GM12878 (cell line): ENCODE measurements around the gene FTO. TPM values are rescaled to one million over a fixed set of nuclear protein-coding genes. Genes with fewer than 3 reads are reported as not detected.

Source experiments
- ATAC-seq: fragments of 200-7000 bp; cut with Tn5 transposase; 3 replicates; pipeline ENCODE4 v1.9.1; 2020; ENCODE audit warnings: mild to moderate bottlenecking, moderate library complexity
- BruUV-seq: library from RNA; stranded (reverse); fragments of 400-500 nt; replicated peaks from 2 replicates; lab custom pipeline; 2021; lab: Mats Ljungman, UMichigan
- CTCF ChIA-PET: fragments of 300-600 bp; sonication (Branson Sonifier 250); formaldehyde crosslinking; extraction: SDS; loops from one replicate; lab custom pipeline; 2021; ENCODE audit warnings: inconsistent platforms; lab: Yijun Ruan, JAX
- POLR2A ChIA-PET: fragments of 350-600 bp; formaldehyde crosslinking; extraction: SDS; loops from one replicate; lab custom pipeline; 2021; ENCODE audit warnings: inconsistent platforms; lab: Charles Lee
- RAD21 ChIA-PET: fragments of 300-600 bp; sonication (Branson Sonifier 250); formaldehyde crosslinking; loops from one replicate; lab custom pipeline; 2023; ENCODE audit warnings: antibody characterized with exemption; ENCODE audit not compliant: unreplicated experiment; lab: Charles Lee
- SMC1A ChIA-PET: fragments of 300-600 bp; sonication (Branson Sonifier 250); formaldehyde crosslinking; loops from one replicate; lab custom pipeline; 2023; ENCODE audit not compliant: unreplicated experiment, uncharacterized antibody; lab: Charles Lee
- DNase-seq: peaks from one replicate; pipeline ENCODE4 v3.0.0-alpha.2; 2011; ENCODE audit warnings: low read depth, low spot score
- FAIRE-seq: peaks from 3 replicates; lab custom pipeline; 2011; peaks lifted over from hg19 to GRCh38; lab: Jason Lieb, UNC
- H2AFZ ChIP-seq: 2 replicates; pipeline ENCODE4 v1.6.0; 2011; ENCODE audit warnings: low read depth, low read length, control low read depth; ENCODE audit not compliant: control insufficient read depth
- H3K27ac ChIP-seq: 2 replicates; pipeline ENCODE4 v1.5.1; 2011; ENCODE audit warnings: control low read depth; ENCODE audit not compliant: control insufficient read depth, insufficient read depth
- H3K27me3 ChIP-seq, 2 experiments: replicated peaks in 1 of 2; 2 replicates each; pipeline versions ENCODE4 v1.6.0 to v1.6.1; 2011; ENCODE audit warnings: low read length in 1 of 2; ENCODE audit not compliant: control insufficient read depth in 2 of 2, insufficient read depth in 2 of 2
- H3K36me3 ChIP-seq, 2 experiments: 2 replicates each; pipeline ENCODE4 v1.5.1; 2011; ENCODE audit warnings: low read length in 1 of 2; ENCODE audit not compliant: control insufficient read depth in 2 of 2, insufficient read depth in 2 of 2
- H3K4me1 ChIP-seq: 2 replicates; pipeline ENCODE4 v1.6.1; 2011; ENCODE audit warnings: mild to moderate bottlenecking, low read length, moderate library complexity, mixed read lengths; ENCODE audit not compliant: control insufficient read depth, insufficient read depth
- H3K4me2 ChIP-seq: 2 replicates; pipeline ENCODE4 v1.6.0; 2011; ENCODE audit warnings: control low read depth; ENCODE audit not compliant: control insufficient read depth, insufficient read depth
- H3K4me3 ChIP-seq: fragments of 200-600 bp; sonication (generic); 2 replicates; pipeline ENCODE4 v1.5.1; 2016
- H3K79me2 ChIP-seq: 2 replicates; pipeline ENCODE4 v1.6.0; 2011; ENCODE audit warnings: low read length; ENCODE audit not compliant: control insufficient read depth, insufficient read depth
- H3K9ac ChIP-seq: 2 replicates; pipeline ENCODE4 v1.8.0; 2011; ENCODE audit warnings: low read length, control low read depth, mixed read lengths; ENCODE audit not compliant: control insufficient read depth, insufficient read depth
- H3K9me3 ChIP-seq: replicated peaks from 3 replicates; pipeline ENCODE4 v1.5.1; 2011; ENCODE audit warnings: mild to moderate bottlenecking, low read length; ENCODE audit not compliant: control insufficient read depth, insufficient read depth
- H4K20me1 ChIP-seq: 2 replicates; pipeline ENCODE4 v1.6.0; 2011; ENCODE audit not compliant: control insufficient read depth, insufficient read depth
- ATF3 ChIP-seq: IDR thresholded peaks from 2 replicates; pipeline ENCODE4 v1.6.1; 2011; ENCODE audit warnings: low read depth, mild to moderate bottlenecking, low read length, moderate library complexity, borderline replicate concordance; ENCODE audit errors: extremely low read depth
- BCL3 ChIP-seq: IDR thresholded peaks from 2 replicates; pipeline ENCODE4 v1.6.1; 2011; ENCODE audit warnings: borderline replicate concordance, low read depth, mild to moderate bottlenecking, moderate library complexity, low read length; ENCODE audit not compliant: insufficient read depth, poor library complexity, severe bottlenecking
- CHD1 ChIP-seq: IDR thresholded peaks from 2 replicates; pipeline ENCODE4 v1.6.1; 2012; ENCODE audit warnings: low read depth, low read length, improper control_type of control experiment
- FOS ChIP-seq: IDR thresholded peaks from 3 replicates; pipeline ENCODE4 v1.6.1; 2011; ENCODE audit warnings: borderline replicate concordance; ENCODE audit not compliant: insufficient read length; ENCODE audit errors: extremely low read depth
- IKZF2 ChIP-seq, 2 experiments: fragments of 450-650 bp; IDR thresholded peaks; 2 replicates each; pipeline ENCODE4 v1.6.1; 2017; ENCODE audit warnings: mild to moderate bottlenecking in 2 of 2, moderate library complexity in 2 of 2
- JUND ChIP-seq: IDR thresholded peaks from 2 replicates; pipeline ENCODE4 v1.6.1; 2012; ENCODE audit warnings: low read depth, mild to moderate bottlenecking, low read length, improper control_type of control experiment, moderate library complexity
- RBBP5 ChIP-seq: fragments of 200-600 bp; sonication (generic); conservative IDR thresholded peaks from 2 replicates; pipeline ENCODE4 v1.6.1; 2016
- SIN3A ChIP-seq: IDR thresholded peaks from 2 replicates; pipeline ENCODE4 v1.6.1; 2012; ENCODE audit warnings: low read depth, low read length, improper control_type of control experiment
- STAT3 ChIP-seq: IDR thresholded peaks from 2 replicates; pipeline ENCODE4 v1.6.1; 2011; ENCODE audit warnings: low read depth, low read length, improper control_type of control experiment
- TCF12 ChIP-seq: IDR thresholded peaks from 2 replicates; pipeline ENCODE4 v1.6.1; 2011; ENCODE audit warnings: low read depth, mild to moderate bottlenecking, low read length
- YY1 ChIP-seq: IDR thresholded peaks from 2 replicates; pipeline ENCODE4 v1.6.1; 2011; ENCODE audit warnings: low read depth, mild to moderate bottlenecking, low read length
- ZNF24 ChIP-seq: fragments of 450-650 bp; IDR thresholded peaks from 2 replicates; pipeline ENCODE4 v1.6.1; 2017; ENCODE audit warnings: antibody characterized with exemption, mild to moderate bottlenecking
- ZSCAN29 ChIP-seq: fragments of 450-650 bp; IDR thresholded peaks from 2 replicates; pipeline ENCODE4 v1.6.1; 2017; ENCODE audit warnings: mild to moderate bottlenecking, moderate library complexity
- WGBS: methylation state at CpG from one replicate; pipeline ENCODE4 v1.1.6; 2016; ENCODE audit warnings: low lambda C conversion rate; ENCODE audit not compliant: insufficient replicate concordance, insufficient coverage; ENCODE audit errors: missing lambda C conversion rate; 5-methylcytosine and 5-hydroxymethylcytosine counted together
- in situ Hi-C: fragments of 300-500 bp; cut with MboI; formaldehyde crosslinking; loops from 9 replicates; pipeline ENCODE4 v1.14.3; 2018; ENCODE audit warnings: mixed read lengths
- intact Hi-C: fragments of 100-400 bp; cut with micrococcal nuclease; formaldehyde crosslinking; loops from one replicate; pipeline ENCODE4 v1.14.2; 2022; ENCODE audit not compliant: unreplicated experiment
- polyA plus RNA-seq, 11 experiments: library from polyadenylated mRNA; depleted of rRNA in 4 of 11; unstranded in 6 of 11; stranded (reverse) in 5 of 11; fragments of >200 nt; fragmentation: Nextera tagmentation in 4 of 11; fragmentation: Illumina TruSeq in 1 of 11; extraction: Ambion mirVana in 4 of 11; extraction: Trizol in 1 of 11; gene quantifications; 1 replicate in 1 of 11; 2 replicates in 10 of 11; pipeline versions ENCODE4 v1.2.1 to v1.2.3, GENCODE V29; 2011 to 2016; ENCODE audit warnings: inconsistent platforms in 2 of 11, missing spikeins in 2 of 11, low read depth in 1 of 11
- total RNA-seq, 4 experiments: library from RNA; depleted of rRNA in 3 of 4; stranded (reverse); fragments of >200 nt in 3 of 4; fragmentation: Illumina TruSeq in 1 of 4; extraction: Trizol in 1 of 4; gene quantifications; 2 replicates each; pipeline versions ENCODE4 v1.2.1 to v1.2.3, GENCODE V29; 2013 to 2021
- TF ChIP-seq, protein P1 (sequence below): fragments of 450-650 bp; conservative IDR thresholded peaks from 2 replicates; pipeline ENCODE4 v1.6.1; 2017; ENCODE audit warnings: mild to moderate bottlenecking, moderate library complexity

The FTO gene
- total and polyA plus RNA-seq, 10 of the 15 experiments (the other 5 are each of a cell fraction or from before 2014, with no cell fraction given), result 20.1 to 55.0 (median 47.0) TPM

GRCh38 chr16:54060599-54061421 is 356.9 kb downstream of the FTO start (continued):
- TF ChIP-seq, protein P1, sequence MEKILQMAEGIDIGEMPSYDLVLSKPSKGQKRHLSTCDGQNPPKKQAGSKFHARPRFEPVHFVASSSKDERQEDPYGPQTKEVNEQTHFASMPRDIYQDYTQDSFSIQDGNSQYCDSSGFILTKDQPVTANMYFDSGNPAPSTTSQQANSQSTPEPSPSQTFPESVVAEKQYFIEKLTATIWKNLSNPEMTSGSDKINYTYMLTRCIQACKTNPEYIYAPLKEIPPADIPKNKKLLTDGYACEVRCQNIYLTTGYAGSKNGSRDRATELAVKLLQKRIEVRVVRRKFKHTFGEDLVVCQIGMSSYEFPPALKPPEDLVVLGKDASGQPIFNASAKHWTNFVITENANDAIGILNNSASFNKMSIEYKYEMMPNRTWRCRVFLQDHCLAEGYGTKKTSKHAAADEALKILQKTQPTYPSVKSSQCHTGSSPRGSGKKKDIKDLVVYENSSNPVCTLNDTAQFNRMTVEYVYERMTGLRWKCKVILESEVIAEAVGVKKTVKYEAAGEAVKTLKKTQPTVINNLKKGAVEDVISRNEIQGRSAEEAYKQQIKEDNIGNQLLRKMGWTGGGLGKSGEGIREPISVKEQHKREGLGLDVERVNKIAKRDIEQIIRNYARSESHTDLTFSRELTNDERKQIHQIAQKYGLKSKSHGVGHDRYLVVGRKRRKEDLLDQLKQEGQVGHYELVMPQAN, result no peak
- no peak for TF ChIP-seq YY1
- TF ChIP-seq, all 136 proteins: peak for 0

- ATAC-seq (no peak), FAIRE-seq (no peak), DNase-seq (no peak)
- Histone ChIP-seq H3K27ac (no peak overlapping the region), H3K4me3 (no peak overlapping the region), H3K36me3 (no peaks in the 10 kb centered on the region), H3K9me3 (no peaks in the 10 kb centered on the region), H3K4me1 (no peaks in the 10 kb centered on the region), H4K20me1 (no peaks in the 10 kb centered on the region), H3K9ac (no peak overlapping the region), H3K27me3 (no peaks in the 10 kb centered on the region), H3K79me2 (no peaks in the 10 kb centered on the region), H2AFZ (no peak overlapping the region), H3K4me2 (no peak overlapping the region)
- ChIA-PET RAD21 (no interaction called here), CTCF (interaction anchor here (0.6 kb wide), 1 partner anchor 544 kb away, joined by 3 read pairs; no protein-coding TSS in a partner anchor), POLR2A (no interaction called here), SMC1A (no interaction called here)
- 96% methylated on average over 6 of the region's 6 CpGs for WGBS
- intact Hi-C loops (no loop called here), in situ Hi-C loops (no loop called here)
- TF ChIP-seq BCL3 (no peak), CHD1 (no peak), RBBP5 (no peak), ZSCAN29 (no peak), STAT3 (no peak), SIN3A (no peak), IKZF2 (IDR thresholded peaks at IDR 0.05) (no peak), ZNF24 (no peak), ATF3 (no peak), JUND (no peak), TCF12 (no peak), FOS (no peak)
- BruUV-seq, result no TSS peak
These were observed 357.5 kb downstream of the FTO start for GRCh38 chr16:54061454-54061853.
